Right lobe of liver (tissue), 6 donors: Measurements from ENCODE around the gene VMP1. TPM values are rescaled to one million over a fixed set of nuclear protein-coding genes. Genes with fewer than 3 reads are reported as not detected.

ENCODE experiments used
- ATAC-seq, 4 donors: fragments of 200-7000 bp; cut with Tn5 transposase; one replicate each; pipeline ENCODE4 v1.9.1; 2020; ENCODE audit warnings: mild to moderate bottlenecking in 4 of 4, moderate library complexity in 4 of 4
- DNase-seq, 3 donors: peaks; one replicate each; pipeline ENCODE4 v3.0.0-alpha.2; 2020
- H3K27ac ChIP-seq, 3 donors: fragments of 200-600 bp; one replicate each; pipeline ENCODE4 v1.8.0; 2022
- H3K27me3 ChIP-seq, 2 donors: fragments of 200-600 bp; one replicate each; pipeline ENCODE4 v1.8.0; 2022
- H3K36me3 ChIP-seq, 4 donors: fragments of 200-600 bp; sonication (generic) in 1 of 4; one replicate each; pipeline versions ENCODE4 v1.5.1 to v1.8.0; 2017 to 2022; ENCODE audit warnings: control low read depth in 1 of 4
- H3K4me1 ChIP-seq, 4 donors: fragments of 200-600 bp; sonication (generic) in 1 of 4; one replicate each; pipeline versions ENCODE4 v1.5.1 to v1.8.0; 2017 to 2022; ENCODE audit warnings: control low read depth in 1 of 4
- H3K4me3 ChIP-seq, 3 donors: fragments of 200-600 bp; one replicate each; pipeline ENCODE4 v1.8.0; 2022
- H3K9me3 ChIP-seq, 4 donors: fragments of 200-600 bp; sonication (generic) in 1 of 4; one replicate each; pipeline versions ENCODE4 v1.5.1 to v1.8.0; 2017 to 2022; ENCODE audit warnings: control low read depth in 1 of 4
- CTCF ChIP-seq, 4 donors: fragments of 200-600 bp in 3 of 4; fragments of 450-650 bp in 1 of 4; IDR thresholded peaks; one replicate each; pipeline versions ENCODE4 v1.5.1 to v1.8.0; 2016 to 2022; ENCODE audit warnings: antibody characterized with exemption in 4 of 4, mild to moderate bottlenecking in 2 of 4
- POLR2A ChIP-seq: fragments of 450-650 bp; IDR thresholded peaks from one replicate; pipeline ENCODE4 v1.6.1; 2017; ENCODE audit warnings: antibody characterized with exemption, mild to moderate bottlenecking
- whole genome bisulfite sequencing: methylation state at CpG from one replicate; pipeline ENCODE4 v1.1.6; 2018; ENCODE audit warnings: low coverage, low lambda C conversion rate; ENCODE audit not compliant: insufficient coverage; ENCODE audit errors: missing lambda C conversion rate; 5-methylcytosine and 5-hydroxymethylcytosine counted together
- intact Hi-C, 2 donors: fragments of 100-400 bp; cut with DNase I; formaldehyde crosslinking; loops; one replicate each; pipeline versions ENCODE4 v1.11.2 to v1.14.1; 2022
- total RNA-seq, 6 experiments: library from RNA; depleted of rRNA in 2 of 6; stranded (reverse); fragments of >200 nt in 2 of 6; fragmentation: NEBNext Ultra II Directional in 3 of 6; extraction: Animal tissue kit (Norgen Biotek cat#: 25700) in 3 of 6; gene quantifications; one replicate each; pipeline versions ENCODE4 v1.1.0 to v1.2.4, GENCODE V29; 2016 to 2023
- donor health status: DM: no; HTN: yes; CAD: no.
- donor health status: DM: no; HTN: no; CAD: no.
- donor health status: DM: no; HTN: no; CAD: no.
- donor health status: DM: no; HTN: yes; CAD: no.
- donor health status: DM: no; HTN: yes; CAD: no.

VMP1 gene
- total RNA-seq, 6 experiments from 2014 or later: 56.9 to 247 (median 160) TPM

- no peak for DNase-seq
Observed at GRCh38 chr17:59844884-59845594, 137.6 kb downstream of the VMP1 start.

GRCh38 chr17:59845595-59846393 lies 138.3 kb downstream of the VMP1 start:
- DNase-seq (peak; percentile 58 to 76 (median 73)), ATAC-seq (peak; percentile 5 to 59 (median 44))
- Histone ChIP-seq H3K4me1 (peaks cover 0 to 72% (median 25%) of the 10 kb centered on the region in 4 donors), H3K4me3 (peak overlapping the region in 1 of 3 donors; percentile 9), H3K36me3 (peaks cover 0 to 4% (median 0%) of the 10 kb centered on the region in 4 donors), H3K9me3 (no peaks in the 10 kb centered on the region), H3K27ac (peak overlapping the region; percentile 84 to 96 (median 94)), H3K27me3 (no peaks in the 10 kb centered on the region)
- no peak for TF ChIP-seq CTCF (IDR thresholded peaks at IDR 0.05)
- peak; percentile 50 for TF ChIP-seq POLR2A
- 30% methylated on average over 3 of the region's 3 CpGs for WGBS
- intact Hi-C loops: no loop called here

More at GRCh38 chr17:59844884-59845594, 137.6 kb downstream of the VMP1 start:
- intact Hi-C loops: no loop called here
- no peaks in the 10 kb centered on the region for H3K27me3 ChIP-seq
- H3K4me1 ChIP-seq: peaks cover 0 to 74% (median 25%) of the 10 kb centered on the region in 4 donors
- H3K27ac ChIP-seq: peak overlapping the region; percentile 77 to 96 (median 94)
- ATAC-seq: no peak
- H3K36me3 ChIP-seq: peaks cover 0 to 6% (median 5%) of the 10 kb centered on the region in 4 donors
- no peak overlapping the region for H3K4me3 ChIP-seq
- TF ChIP-seq POLR2A: no peak
- TF ChIP-seq CTCF (IDR thresholded peaks at IDR 0.05): no peak
- H3K9me3 ChIP-seq: no peaks in the 10 kb centered on the region
- WGBS: 52% methylated on average over 3 of the region's 3 CpGs

- H3K4me1 ChIP-seq: peaks cover 0 to 64% (median 25%) of the 10 kb centered on the region in 4 donors
Observed at GRCh38 chr17:59846394-59847165, 139.1 kb downstream of the VMP1 start.

More at GRCh38 chr17:59846394-59847165, 139.1 kb downstream of the VMP1 start:
- Histone ChIP-seq H3K36me3 (no peaks in the 10 kb centered on the region), H3K9me3 (no peaks in the 10 kb centered on the region), H3K4me3 (peak overlapping the region in 2 of 3 donors; percentile 9 to 20), H3K27me3 (no peaks in the 10 kb centered on the region), H3K27ac (peak overlapping the region; percentile 84 to 96 (median 94))
- DNase-seq (no peak), ATAC-seq (peak; percentile 9 to 56 (median 32))
- WGBS: 14% methylated on average over 7 of the region's 7 CpGs
- intact Hi-C loops: no loop called here
- TF ChIP-seq POLR2A: no peak
- TF ChIP-seq CTCF (IDR thresholded peaks at IDR 0.05): no peak
